Duodenal mucosa (tissue), 2 donors: ENCODE data around the gene COMMD2.

Source experiments
- H3K27ac ChIP-seq: one replicate; pipeline ENCODE4 v1.7.0; 2013; ENCODE audit warnings: low read depth, low read length
- H3K27me3 ChIP-seq, 2 donors: one replicate each; pipeline ENCODE4 v1.7.0; 2013; ENCODE audit warnings: low read length in 2 of 2, control low read depth in 1 of 2; ENCODE audit not compliant: insufficient read depth in 2 of 2, control insufficient read depth in 1 of 2
- H3K36me3 ChIP-seq, 2 donors: one replicate each; pipeline ENCODE4 v1.7.0; 2013; ENCODE audit warnings: low read length in 2 of 2, control low read depth in 1 of 2; ENCODE audit not compliant: insufficient read depth in 2 of 2, control insufficient read depth in 1 of 2
- H3K4me1 ChIP-seq, 2 donors: one replicate each; pipeline ENCODE4 v1.7.0; 2013; ENCODE audit warnings: low read length in 2 of 2, control low read depth in 1 of 2; ENCODE audit not compliant: insufficient read depth in 2 of 2, control insufficient read depth in 1 of 2
- H3K4me3 ChIP-seq, 2 donors: one replicate each; pipeline ENCODE4 v1.7.0; 2013; ENCODE audit warnings: low read length in 2 of 2, low read depth in 1 of 2
- H3K9ac ChIP-seq, 2 donors: one replicate each; pipeline ENCODE4 v1.7.0; 2013; ENCODE audit warnings: low read length in 2 of 2, low read depth in 1 of 2
- H3K9me3 ChIP-seq, 2 donors: one replicate each; pipeline ENCODE4 v1.7.0; 2013; ENCODE audit warnings: low read length in 2 of 2, control low read depth in 1 of 2; ENCODE audit not compliant: control insufficient read depth in 1 of 2

The COMMD2 gene

GRCh38 chr3:149781741-149782140 lies 29.5 kb upstream of the COMMD2 start:
- Histone ChIP-seq H3K27ac (no peak overlapping the region), H3K9ac (no peak overlapping the region), H3K4me3 (no peak overlapping the region), H3K4me1 (peaks cover 4% of the 10 kb centered on the region in 2 donors), H3K9me3 (no peaks in the 10 kb centered on the region), H3K36me3 (no peaks in the 10 kb centered on the region), H3K27me3 (no peaks in the 10 kb centered on the region)

GRCh38 chr3:149781211-149781610 lies 28.9 kb upstream of the COMMD2 start:
- no peak overlapping the region for H3K9ac ChIP-seq
- no peaks in the 10 kb centered on the region for H3K27me3 ChIP-seq
- no peak overlapping the region for H3K4me3 ChIP-seq
- no peak overlapping the region for H3K27ac ChIP-seq
- H3K36me3 ChIP-seq: no peaks in the 10 kb centered on the region
- H3K4me1 ChIP-seq: peaks cover 4% of the 10 kb centered on the region in 2 donors
- no peaks in the 10 kb centered on the region for H3K9me3 ChIP-seq

- Histone ChIP-seq H3K9me3 (no peaks in the 10 kb centered on the region), H3K36me3 (no peaks in the 10 kb centered on the region)
These were observed 25.3 kb upstream of the COMMD2 start for GRCh38 chr3:149777414-149778214.

GRCh38 chr3:149776170-149776569 lies 23.9 kb upstream of the COMMD2 start:
- Histone ChIP-seq H3K27ac (no peak overlapping the region), H3K9ac (no peak overlapping the region), H3K4me1 (peaks cover 0 to 4% of the 10 kb centered on the region in 2 donors), H3K36me3 (no peaks in the 10 kb centered on the region), H3K4me3 (no peak overlapping the region), H3K27me3 (no peaks in the 10 kb centered on the region), H3K9me3 (no peaks in the 10 kb centered on the region)

More at GRCh38 chr3:149777414-149778214, 25.3 kb upstream of the COMMD2 start:
- Histone ChIP-seq H3K4me3 (no peak overlapping the region), H3K4me1 (peaks cover 0 to 4% of the 10 kb centered on the region in 2 donors), H3K27ac (no peak overlapping the region), H3K27me3 (no peaks in the 10 kb centered on the region), H3K9ac (no peak overlapping the region)

- no peaks in the 10 kb centered on the region for H3K36me3 ChIP-seq
- no peaks in the 10 kb centered on the region for H3K9me3 ChIP-seq
- H3K27ac ChIP-seq: no peak overlapping the region
- H3K4me1 ChIP-seq: peaks cover 0 to 4% of the 10 kb centered on the region in 2 donors
- H3K9ac ChIP-seq: no peak overlapping the region
- no peak overlapping the region for H3K4me3 ChIP-seq
- H3K27me3 ChIP-seq: no peaks in the 10 kb centered on the region
These were observed 20.6 kb upstream of the COMMD2 start for GRCh38 chr3:149772861-149773260.

GRCh38 chr3:149771652-149772271 lies 19.5 kb upstream of the COMMD2 start:
- Histone ChIP-seq H3K4me1 (no peaks in the 10 kb centered on the region), H3K27me3 (no peaks in the 10 kb centered on the region), H3K9ac (no peak overlapping the region), H3K36me3 (no peaks in the 10 kb centered on the region), H3K4me3 (no peak overlapping the region), H3K27ac (no peak overlapping the region), H3K9me3 (no peaks in the 10 kb centered on the region)

GRCh38 chr3:149770246-149770645 lies 18.0 kb upstream of the COMMD2 start:
- H3K27me3 ChIP-seq: no peaks in the 10 kb centered on the region
- no peaks in the 10 kb centered on the region for H3K36me3 ChIP-seq
- no peaks in the 10 kb centered on the region for H3K4me1 ChIP-seq
- no peak overlapping the region for H3K27ac ChIP-seq
- no peak overlapping the region for H3K9ac ChIP-seq
- H3K4me3 ChIP-seq: no peak overlapping the region
- no peaks in the 10 kb centered on the region for H3K9me3 ChIP-seq

- no peak overlapping the region for H3K4me3 ChIP-seq
- peaks cover 0 to 6% of the 10 kb centered on the region in 2 donors for H3K27me3 ChIP-seq
- H3K9me3 ChIP-seq: no peaks in the 10 kb centered on the region
- H3K27ac ChIP-seq: no peak overlapping the region
- no peaks in the 10 kb centered on the region for H3K36me3 ChIP-seq
- H3K4me1 ChIP-seq: no peaks in the 10 kb centered on the region
- H3K9ac ChIP-seq: no peak overlapping the region
These were observed 16.4 kb upstream of the COMMD2 start for GRCh38 chr3:149768704-149769103.

GRCh38 chr3:149767720-149768119 lies 15.4 kb upstream of the COMMD2 start:
- no peak overlapping the region for H3K4me3 ChIP-seq
- H3K4me1 ChIP-seq: no peaks in the 10 kb centered on the region
- no peak overlapping the region for H3K9ac ChIP-seq
- H3K27me3 ChIP-seq: peaks cover 4 to 11% of the 10 kb centered on the region in 2 donors
- H3K27ac ChIP-seq: no peak overlapping the region
- no peaks in the 10 kb centered on the region for H3K9me3 ChIP-seq
- no peaks in the 10 kb centered on the region for H3K36me3 ChIP-seq

- no peak overlapping the region for H3K27ac ChIP-seq
- H3K27me3 ChIP-seq: peaks cover 11% of the 10 kb centered on the region in 2 donors
- no peaks in the 10 kb centered on the region for H3K4me1 ChIP-seq
- no peaks in the 10 kb centered on the region for H3K9me3 ChIP-seq
- no peak overlapping the region for H3K4me3 ChIP-seq
- no peak overlapping the region for H3K9ac ChIP-seq
- H3K36me3 ChIP-seq: no peaks in the 10 kb centered on the region
These were observed 13.6 kb upstream of the COMMD2 start for GRCh38 chr3:149765762-149766334.
